ENCODE results near the gene STARD9.
A peak's percentile ranks its signal among the peaks of the same experiment; 100 is the strongest.
"Not testable (repeated sequence)": the region's sequence is repeated elsewhere in the genome, so short reads cannot be mapped to it uniquely, and the experiment has no call there.

The STARD9 gene

GRCh38 chr15:42729409-42729808 lies 154.0 kb downstream of the STARD9 start:
- no peak for DNase-seq (ENCODE audit: low spot score)

DNA sequence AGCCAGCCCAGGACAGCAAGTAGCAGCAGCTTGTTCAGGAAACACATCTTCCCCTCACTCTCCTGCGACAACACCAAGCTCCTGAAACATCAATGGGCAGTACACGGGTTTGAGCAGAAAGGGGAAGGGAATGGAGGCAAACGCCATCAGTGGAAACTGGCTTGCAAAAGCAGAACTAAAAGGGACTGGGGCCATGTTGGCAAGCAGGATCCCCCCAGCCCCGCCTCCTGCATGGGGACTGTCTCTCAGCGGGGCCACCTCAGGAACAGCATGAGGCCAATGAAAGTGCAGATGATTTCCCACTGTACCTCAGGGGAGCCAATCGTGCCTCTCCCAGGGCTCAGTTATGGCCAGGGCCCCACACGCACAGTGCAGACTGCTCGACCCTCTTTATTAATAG lies 154.7 kb downstream of the STARD9 start:
- DNase-seq (ENCODE audit: low spot score) = no peak

GRCh38 chr15:42730536-42730935 lies 155.1 kb downstream of the STARD9 start:
- no peak for DNase-seq (ENCODE audit: low spot score)

DNA sequence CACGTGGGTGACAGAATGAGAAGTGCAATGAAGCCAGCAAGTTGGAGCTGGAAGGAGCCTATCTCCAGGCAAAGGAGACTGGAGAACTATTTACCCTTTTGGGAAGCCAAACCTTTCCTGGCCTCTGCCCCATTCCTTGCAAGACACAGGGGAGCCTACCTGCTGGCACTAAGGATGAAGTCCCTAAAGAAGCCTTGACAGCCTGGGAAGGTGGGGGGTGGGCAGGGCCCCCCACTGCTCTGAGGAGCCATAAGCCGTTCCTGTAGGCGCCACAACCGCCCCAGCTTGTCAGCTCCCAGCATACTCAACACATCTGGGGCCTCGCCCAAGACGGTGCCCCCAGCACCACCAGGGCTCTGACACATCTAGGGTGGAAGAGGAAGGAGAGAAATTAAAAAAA lies 156.1 kb downstream of the STARD9 start:
- DNase-seq (ENCODE audit: low spot score) = no peak

DNA sequence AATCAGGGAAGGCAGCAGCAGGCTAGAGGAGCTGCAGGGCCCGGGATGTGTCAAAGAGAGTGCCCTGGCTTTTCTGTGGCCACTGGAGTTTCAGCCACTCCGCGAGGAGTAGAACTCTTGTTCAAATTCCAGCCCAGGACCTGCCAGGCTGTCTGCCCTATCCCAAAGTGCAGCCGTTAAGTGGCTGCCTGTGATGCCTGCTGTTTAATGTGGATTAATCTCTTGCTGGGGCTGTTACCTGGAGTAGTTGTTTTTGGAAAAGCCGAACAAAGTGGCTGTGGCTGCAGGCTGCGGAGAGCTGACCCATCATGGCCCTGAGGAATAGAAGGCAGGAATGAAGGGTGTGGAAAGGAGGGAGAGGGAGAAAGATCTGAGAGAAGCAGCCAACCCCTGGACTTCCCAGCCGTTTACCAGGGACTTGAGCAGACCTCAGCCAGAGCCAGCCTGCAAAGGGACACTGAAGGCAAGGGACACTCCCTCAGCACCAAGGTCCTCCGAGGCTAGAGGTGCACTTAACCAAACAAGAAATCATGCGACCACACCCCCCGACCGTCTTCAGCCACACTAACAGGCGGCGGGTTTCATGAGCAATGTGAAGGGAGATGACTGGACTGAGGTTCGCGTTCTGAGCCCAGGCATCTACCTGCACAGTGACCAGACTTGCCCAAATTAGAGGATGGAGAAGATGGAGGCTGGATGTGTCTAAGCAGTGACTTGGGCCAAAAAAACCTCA lies 156.9 kb downstream of the STARD9 start:
- no peak for DNase-seq (ENCODE audit: low spot score)

DNA sequence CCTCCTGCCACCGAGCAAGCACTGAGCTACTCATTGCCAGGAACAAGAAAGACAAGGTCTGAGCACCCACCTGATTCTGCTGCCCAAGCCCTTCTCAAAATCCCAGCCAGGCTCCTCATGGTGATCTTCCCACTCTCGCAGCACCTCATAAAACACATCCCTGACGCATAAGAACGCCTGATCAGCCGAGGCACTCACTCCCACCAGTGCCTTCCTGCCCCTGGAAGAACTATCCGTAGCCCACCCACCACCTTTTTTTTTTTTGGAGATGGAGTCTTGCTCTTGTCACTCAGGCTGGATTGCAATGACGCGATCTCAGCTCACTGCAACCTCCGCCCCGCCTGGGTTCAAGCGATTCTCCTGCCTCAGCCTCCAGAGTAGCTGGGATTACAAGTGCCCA lies 157.6 kb downstream of the STARD9 start:
- DNase-seq (ENCODE audit: low spot score) = no peak

- no peak for DNase-seq (ENCODE audit: low spot score)
These were observed 158.8 kb downstream of the STARD9 start for GRCh38 chr15:42734076-42734672.

GRCh38 chr15:42735382-42736165 lies 160.2 kb downstream of the STARD9 start:
- DNase-seq (ENCODE audit: low spot score) = no peak

- no peak for DNase-seq (ENCODE audit: low spot score)
These were observed 160.9 kb downstream of the STARD9 start for GRCh38 chr15:42736178-42736792.

GRCh38 chr15:42736793-42737528 lies 161.6 kb downstream of the STARD9 start, which contains the start of gene CDAN1:
CDAN1 (minus strand) TSS chr15:42737128; CDS start chr15:42737102, 26 bp downstream.
- DNase-seq (ENCODE audit: low spot score) = peak; percentile 84

- no peak for DNase-seq (ENCODE audit: low spot score)
These were observed 162.3 kb downstream of the STARD9 start for GRCh38 chr15:42737529-42738328.

DNA sequence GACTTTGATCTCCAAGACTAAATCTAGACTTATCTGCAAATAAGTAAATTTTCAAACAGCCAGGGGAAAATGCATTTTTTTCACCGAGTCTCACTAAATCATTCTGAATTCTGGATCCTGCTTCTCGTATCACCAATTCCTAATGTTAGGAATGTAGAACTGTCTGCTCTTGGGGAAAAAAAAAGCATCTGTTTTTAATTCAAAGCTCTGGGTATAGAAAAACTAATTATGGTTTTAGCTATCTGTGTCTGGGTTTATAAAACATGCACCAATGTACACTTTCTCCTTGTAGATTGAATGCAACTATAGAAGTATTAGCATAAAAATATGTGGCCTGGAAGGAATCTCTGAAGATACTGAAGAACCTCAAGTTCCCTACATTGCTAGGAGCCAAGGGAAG lies 166.3 kb downstream of the STARD9 start:
- no peak for DNase-seq (ENCODE audit: low spot score)

GRCh38 chr15:42742149-42742548 lies 166.7 kb downstream of the STARD9 start:
- no peak for DNase-seq (ENCODE audit: low spot score)

GRCh38 chr15:42744195-42744594 lies 168.8 kb downstream of the STARD9 start:
- no peak for DNase-seq (ENCODE audit: low spot score)

GRCh38 chr15:42749266-42749665 lies 173.9 kb downstream of the STARD9 start:
- no peak for DNase-seq (ENCODE audit: low spot score)

DNA sequence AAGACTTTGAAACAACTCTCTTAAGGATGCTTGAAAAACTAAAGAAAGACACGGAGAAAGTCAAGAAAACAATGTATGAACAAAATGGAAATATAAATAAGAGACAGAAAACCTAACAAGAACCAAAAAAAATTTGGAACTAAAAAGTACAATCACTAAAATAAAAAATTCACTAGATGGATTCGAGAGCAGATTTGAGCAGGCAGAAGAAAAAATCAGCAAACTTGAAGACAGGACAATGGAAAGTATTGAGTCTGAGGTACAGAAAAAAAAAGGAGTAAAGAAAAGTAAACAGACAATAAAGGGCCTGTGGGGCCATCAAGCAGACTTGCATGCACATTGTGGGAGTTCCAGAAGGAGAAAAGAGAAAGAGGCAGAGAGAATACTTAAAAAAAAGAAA lies 174.9 kb downstream of the STARD9 start:
- DNase-seq (ENCODE audit: low spot score) = no peak

DNA sequence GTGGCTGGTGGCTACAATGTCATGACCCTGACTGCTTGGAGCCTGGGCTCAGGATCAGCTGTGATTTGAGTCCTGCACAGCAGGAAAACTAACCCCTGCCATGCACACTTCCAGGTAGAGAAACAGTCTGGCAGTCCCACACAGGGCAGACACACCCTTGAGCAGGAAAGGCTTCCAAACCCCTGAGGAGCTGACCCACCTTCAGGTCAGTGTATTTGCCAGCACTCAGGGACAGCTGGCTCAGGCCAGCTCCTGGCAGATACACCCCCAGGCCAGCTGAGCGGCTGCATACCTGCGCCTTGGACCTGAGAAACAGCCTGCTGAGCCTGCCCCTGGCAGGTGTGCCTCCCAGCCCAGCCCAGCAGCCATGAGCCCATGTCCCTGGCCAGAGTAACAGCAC lies 183.7 kb downstream of the STARD9 start:
- no peak for DNase-seq (ENCODE audit: low spot score)

DNA sequence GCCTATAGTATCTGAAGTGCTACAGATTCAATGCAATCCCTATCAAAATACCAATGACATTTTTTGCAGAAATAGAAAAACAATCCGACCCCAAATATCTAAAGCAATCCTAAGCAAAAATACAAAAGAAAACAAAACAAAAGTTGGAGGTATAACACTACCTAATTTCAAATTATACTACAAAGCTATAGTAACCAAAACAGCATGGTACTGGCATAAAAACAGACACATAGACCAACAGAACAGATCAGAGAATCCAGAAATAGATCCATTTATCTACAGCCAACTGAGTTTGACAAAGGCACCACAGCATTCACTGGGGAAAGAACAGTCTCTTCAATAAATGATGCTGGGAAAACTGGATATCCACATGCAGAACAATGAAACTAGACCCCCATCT lies 185.4 kb downstream of the STARD9 start:
- DNase-seq (ENCODE audit: low spot score) = no peak

- not testable (repeated sequence) for DNase-seq (ENCODE audit: low spot score)
These were observed 186.4 kb downstream of the STARD9 start for GRCh38 chr15:42761813-42762212.

DNA sequence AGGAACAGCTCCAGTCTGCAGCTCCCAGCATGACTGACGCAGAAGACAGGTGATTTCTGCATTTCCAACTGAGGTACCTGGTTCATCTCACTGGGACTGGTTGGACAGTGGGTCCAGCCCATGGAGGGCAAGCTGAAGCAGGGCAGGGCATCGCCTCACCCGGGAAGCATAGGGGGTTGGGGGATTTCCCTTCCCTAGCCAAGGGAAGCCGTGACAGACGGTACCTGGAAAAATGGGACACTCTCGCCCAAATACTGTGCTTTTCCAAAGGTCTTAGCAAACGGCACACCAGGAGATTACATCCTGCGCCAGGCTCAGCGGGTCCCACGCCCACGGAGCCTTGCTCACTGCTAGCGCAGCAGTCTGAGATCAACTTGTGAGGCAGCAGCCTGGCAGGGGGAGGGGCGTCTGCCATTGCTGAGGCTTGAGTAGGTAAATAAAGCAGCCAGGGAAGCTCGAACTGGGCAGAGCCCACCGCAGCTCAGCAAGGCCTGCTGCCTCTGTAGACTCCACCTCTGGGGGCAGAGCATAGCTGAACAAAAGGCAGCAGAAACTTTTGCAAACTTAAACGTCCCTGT lies 188.8 kb downstream of the STARD9 start:
- DNase-seq (ENCODE audit: low spot score) = not testable (repeated sequence)

GRCh38 chr15:42766109-42766508 lies 190.7 kb downstream of the STARD9 start:
- DNase-seq (ENCODE audit: low spot score) = not testable (repeated sequence)

Measured in putamen (tissue), 1 donor.